HG03039 (cell line): ENCODE data around the gene ST7.
"Not testable (repeated sequence)": the region's sequence is repeated elsewhere in the genome, so short reads cannot be mapped to it uniquely, and the experiment has no call there.

Experiments
- ATAC-seq: cut with Tn5 transposase; IDR thresholded peaks from one replicate; pipeline ENCODE4 v1.9.1; 2021; ENCODE audit warnings: mild to moderate bottlenecking, moderate library complexity; ENCODE audit not compliant: unreplicated experiment

ST7 gene

GRCh38 chr7:116953372-116953905 is at the start of gene ST7:
TSS of gene ST7 (plus strand) at chr7:116953501. CDS start at chr7:116953541, 40 bp downstream.
- ATAC-seq: peak; percentile 41

GRCh38 chr7:116906391-116906790 is 46.9 kb upstream of the ST7 start:
- no peak for ATAC-seq

- ATAC-seq: no peak
Observed at GRCh38 chr7:116910383-116910782, 42.9 kb upstream of the ST7 start.

- no peak for ATAC-seq
Observed at GRCh38 chr7:116911801-116912200, 41.5 kb upstream of the ST7 start.

GRCh38 chr7:116912269-116912909 is 40.9 kb upstream of the ST7 start:
- no peak for ATAC-seq

- no peak for ATAC-seq
Observed at GRCh38 chr7:116918704-116919103, 34.6 kb upstream of the ST7 start.

- no peak for ATAC-seq
Observed at GRCh38 chr7:116920359-116920758, 32.9 kb upstream of the ST7 start.

GRCh38 chr7:116922545-116922944 is 30.8 kb upstream of the ST7 start:
- no peak for ATAC-seq

GRCh38 chr7:116924741-116925140 is 28.6 kb upstream of the ST7 start:
- no peak for ATAC-seq

- ATAC-seq: no peak
Observed at GRCh38 chr7:116929021-116929420, 24.3 kb upstream of the ST7 start.

- peak; percentile 68 for ATAC-seq
Observed at GRCh38 chr7:116929914-116930913, 23.1 kb upstream of the ST7 start.

- no peak for ATAC-seq
Observed at GRCh38 chr7:116932566-116932965, 20.7 kb upstream of the ST7 start.

GRCh38 chr7:116933465-116933864 is 19.8 kb upstream of the ST7 start:
- ATAC-seq: no peak

GRCh38 chr7:116934580-116934979 is 18.7 kb upstream of the ST7 start:
- ATAC-seq: no peak

GRCh38 chr7:116936844-116937243 is 16.5 kb upstream of the ST7 start:
- not testable (repeated sequence) for ATAC-seq

GRCh38 chr7:116938678-116939077 is 14.6 kb upstream of the ST7 start:
- no peak for ATAC-seq

GRCh38 chr7:116940689-116941370 is 12.5 kb upstream of the ST7 start:
- no peak for ATAC-seq

GRCh38 chr7:116942504-116942903 is 10.8 kb upstream of the ST7 start:
- no peak for ATAC-seq

- no peak for ATAC-seq
Observed at GRCh38 chr7:116948934-116949333, 4.4 kb upstream of the ST7 start.

- ATAC-seq: no peak
Observed at GRCh38 chr7:116949941-116950801, 3.1 kb upstream of the ST7 start.
